K562 (cell line): ENCODE results near the gene BATF. TPM values are rescaled to one million over a fixed set of nuclear protein-coding genes. Genes with fewer than 3 reads are reported as not detected.

ENCODE experiments used
- ATAC-seq: fragments of 200-7000 bp; cut with Tn5 transposase; 3 replicates; pipeline ENCODE4 v1.9.1; 2020; ENCODE audit warnings: moderate library complexity
- BruUV-seq: library from RNA; stranded (reverse); fragments of 400-500 nt; replicated peaks from 2 replicates; lab custom pipeline; 2021; lab: Mats Ljungman, UMichigan
- CTCF ChIA-PET: fragments of 300-600 bp; formaldehyde crosslinking; extraction: SDS; loops from one replicate; lab custom pipeline; 2021; ENCODE audit warnings: low intra/inter-chr PET ratio; lab: Yijun Ruan, JAX
- POLR2A ChIA-PET: fragments of 300-600, 350-650 bp; sonication (Branson Sonifier 250); formaldehyde crosslinking; extraction: SDS; loops from one replicate; lab custom pipeline; 2021; ENCODE audit warnings: antibody characterized with exemption, inconsistent platforms; lab: Yijun Ruan, JAX
- DNase-seq, 4 experiments: peaks; one replicate each; pipeline versions ENCODE4 v3.0.0 to v3.0.0-alpha.2; 2011 to 2018; ENCODE audit warnings: low spot score in 3 of 4, mixed read lengths in 3 of 4; ENCODE audit errors: extremely low read depth in 1 of 4
- FAIRE-seq: peaks from 2 replicates; lab custom pipeline; 2011; peaks lifted over from hg19 to GRCh38; lab: Jason Lieb, UNC
- H2AFZ ChIP-seq: 2 replicates; pipeline ENCODE4 v1.6.0; 2011; ENCODE audit warnings: low read depth, low read length, control low read depth, inconsistent platforms
- H3K27ac ChIP-seq: fragments of 200-600 bp; 3 replicates; pipeline ENCODE4 v1.8.0; 2011; ENCODE audit warnings: low read depth, mild to moderate bottlenecking, control low read depth, inconsistent platforms, low read length, moderate library complexity, mixed read lengths; ENCODE audit errors: extremely low read depth
- H3K27me3 ChIP-seq, 2 experiments: fragments of 300-600 bp in 1 of 2; 2 replicates in 1 of 2; 3 replicates in 1 of 2; pipeline versions ENCODE4 v1.6.0 to v1.8.0; 2011; ENCODE audit warnings: inconsistent platforms in 2 of 2, low read length in 2 of 2, mild to moderate bottlenecking in 1 of 2, mixed read lengths in 1 of 2, moderate library complexity in 1 of 2; ENCODE audit not compliant: control insufficient read depth in 2 of 2, insufficient read depth in 2 of 2
- H3K36me3 ChIP-seq: fragments of 300-600 bp; 3 replicates; pipeline ENCODE4 v1.8.0; 2011; ENCODE audit warnings: mild to moderate bottlenecking, low read length, inconsistent platforms; ENCODE audit not compliant: control insufficient read depth, insufficient read depth
- H3K4me1 ChIP-seq, 2 experiments: fragments of 200-600 bp in 1 of 2; replicated peaks in 1 of 2; 2 replicates in 1 of 2; 3 replicates in 1 of 2; pipeline versions ENCODE4 v1.5.1 to v1.8.0; 2011; ENCODE audit warnings: inconsistent platforms in 2 of 2, low read length in 2 of 2, mild to moderate bottlenecking in 1 of 2, mixed read lengths in 1 of 2, moderate library complexity in 1 of 2; ENCODE audit not compliant: control insufficient read depth in 2 of 2, insufficient read depth in 2 of 2
- H3K4me2 ChIP-seq: 2 replicates; pipeline ENCODE4 v1.6.1; 2011; ENCODE audit warnings: low read length, control low read depth, inconsistent platforms, mixed read lengths; ENCODE audit not compliant: insufficient read depth
- H3K4me3 ChIP-seq: fragments of 200-600 bp; sonication (generic), shearing (Covaris generic); 2 replicates; pipeline ENCODE4 v1.5.1; 2016; ENCODE audit warnings: control low read depth, inconsistent platforms
- H3K79me2 ChIP-seq: fragments of 200-600 bp; 3 replicates; pipeline ENCODE4 v1.8.0; 2011; ENCODE audit warnings: low read length, inconsistent platforms; ENCODE audit not compliant: control insufficient read depth, insufficient read depth
- H3K9ac ChIP-seq, 2 experiments: 2 replicates each; pipeline versions ENCODE4 v1.6.0 to v1.6.1; 2011; ENCODE audit warnings: low read depth in 2 of 2, low read length in 2 of 2, control low read depth in 1 of 2, inconsistent platforms in 1 of 2, mild to moderate bottlenecking in 1 of 2, mixed read lengths in 1 of 2; ENCODE audit not compliant: insufficient read depth in 1 of 2
- H3K9me1 ChIP-seq: one replicate; pipeline ENCODE4 v1.6.0; 2011; ENCODE audit warnings: inconsistent platforms, mild to moderate bottlenecking, low read length, moderate library complexity; ENCODE audit not compliant: control insufficient read depth, insufficient read depth
- H3K9me3 ChIP-seq: replicated peaks from 2 replicates; pipeline ENCODE4 v1.5.1; 2011; ENCODE audit warnings: low read depth, low read length, inconsistent platforms; ENCODE audit not compliant: control insufficient read depth, insufficient read depth
- H4K20me1 ChIP-seq: replicated peaks from 2 replicates; pipeline ENCODE4 v1.6.1; 2011; ENCODE audit warnings: low read length, inconsistent platforms, mixed read lengths; ENCODE audit not compliant: control insufficient read depth, insufficient read depth
- DNMT1 ChIP-seq: fragments of 450-650 bp; IDR thresholded peaks from 2 replicates; pipeline ENCODE4 v1.6.1; 2016; ENCODE audit warnings: antibody characterized with exemption, mild to moderate bottlenecking
- RAD21 ChIP-seq, 2 experiments: fragments of 250-450 bp in 1 of 2; fragments of 450-650 bp in 1 of 2; sonication (Bioruptor Pico) in 1 of 2; formaldehyde crosslinking in 1 of 2; IDR thresholded peaks in 1 of 2; conservative IDR thresholded peaks in 1 of 2; 2 replicates each; pipeline versions ENCODE4 v1.4.0 to v1.8.0; 2020 to 2022; ENCODE audit warnings: mild to moderate bottlenecking in 2 of 2, moderate library complexity in 1 of 2
- WGBS: fragments of 100-300 bp; shearing (Covaris generic); methylation state at CpG from one replicate; pipeline ENCODE4 v1.1.6; 2016; ENCODE audit warnings: low coverage, mixed read lengths; ENCODE audit not compliant: insufficient coverage; ENCODE audit errors: missing lambda C conversion rate; 5-methylcytosine and 5-hydroxymethylcytosine counted together
- in situ Hi-C: fragments of 300-500 bp; cut with MboI; formaldehyde crosslinking; loops from 4 replicates; pipeline ENCODE4 v1.15.0; 2018; ENCODE audit warnings: inconsistent platforms, mixed read lengths
- intact Hi-C: fragments of 100-400 bp; cut with micrococcal nuclease; formaldehyde crosslinking; loops from 2 replicates; pipeline ENCODE4 v1.14.2; 2022
- polyA plus RNA-seq, 8 experiments: library from polyadenylated mRNA; depleted of rRNA in 4 of 8; stranded (reverse) in 5 of 8; unstranded in 3 of 8; fragments of >200 nt; fragmentation: Nextera tagmentation in 2 of 8; fragmentation: Illumina TruSeq in 1 of 8; extraction: Ambion mirVana in 2 of 8; extraction: Trizol in 1 of 8; gene quantifications; 2 replicates each; pipeline versions ENCODE4 v1.2.1 to v1.2.3, GENCODE V29; 2011 to 2014; ENCODE audit warnings: inconsistent platforms in 1 of 8, missing spikeins in 1 of 8
- total RNA-seq, 7 experiments: library from RNA; depleted of rRNA in 6 of 7; stranded (reverse); fragments of >200 nt in 6 of 7; fragmentation: Illumina TruSeq in 2 of 7; extraction: Trizol in 2 of 7; gene quantifications; 2 replicates each; pipeline versions ENCODE4 v1.2.1 to v1.2.3, GENCODE V29; 2011 to 2021; ENCODE audit warnings: low replicate concordance in 1 of 7
- TF ChIP-seq, protein P1 (sequence below): sonication (generic); formaldehyde crosslinking; IDR thresholded peaks from 2 replicates; pipeline ENCODE4 v1.4.0; 2020; ENCODE audit warnings: mild to moderate bottlenecking, missing genetic modification reagents

The BATF gene
- total and polyA plus RNA-seq, 9 of the 15 experiments (the other 6 are each of a cell fraction or from before 2014, with no cell fraction given) = 0.13 to 2.1 (median 0.55) TPM; not detected in 2

DNA sequence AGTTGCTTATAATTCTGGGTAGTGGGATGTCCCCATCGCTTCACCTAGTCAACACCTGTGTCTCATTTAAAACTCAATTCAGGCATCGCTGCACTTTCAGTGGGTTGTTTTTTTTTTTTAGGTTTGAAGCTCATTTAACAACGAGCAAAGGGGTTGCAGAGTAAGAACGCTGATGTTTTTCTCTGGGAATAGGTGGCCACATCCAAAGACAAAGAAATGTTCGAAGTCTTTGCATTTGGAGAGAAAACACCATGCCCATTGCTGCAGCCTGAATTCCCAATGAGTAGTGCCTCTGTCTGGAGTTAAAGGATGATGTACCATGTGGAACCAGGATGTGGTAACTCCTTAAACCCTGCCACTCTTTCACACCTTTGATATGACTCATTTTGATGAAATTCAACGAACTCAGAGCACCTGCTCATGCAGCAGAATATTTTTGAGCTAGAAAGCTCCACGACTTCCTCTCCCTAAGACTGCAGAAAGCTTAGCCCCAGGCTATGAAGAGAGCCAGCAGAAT is 35.1 kb upstream of the BATF start:
- POLR2A ChIA-PET = interaction anchor here (0.9 kb wide), 1 partner anchor 10 kb away, joined by 3 read pairs; no protein-coding TSS in a partner anchor
- in situ Hi-C loops = loop anchor here (10.0 kb wide), 1 partner anchor 342 kb away; no protein-coding TSS in a partner anchor
- no peak overlapping the region for H3K27ac ChIP-seq

DNA sequence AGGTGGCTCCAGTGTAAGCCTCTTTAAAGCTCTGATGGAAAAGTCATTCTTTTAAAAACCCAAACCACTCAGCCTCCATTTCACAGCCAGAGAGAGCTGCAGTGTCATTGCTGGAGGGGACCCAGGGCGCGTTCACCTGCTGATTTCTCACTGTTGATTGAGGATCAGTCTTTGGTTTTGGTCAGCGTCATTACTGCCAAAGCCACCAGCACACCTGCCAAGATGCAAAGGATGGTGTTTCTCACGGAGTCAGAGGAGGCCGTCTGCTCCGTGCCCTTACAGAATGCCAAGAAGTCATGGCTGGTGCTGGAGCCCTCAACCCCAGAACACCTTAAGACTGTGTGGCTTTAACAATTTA is 32.8 kb upstream of the BATF start:
- no peak overlapping the region; the same call in 2 of the 3 replicates for H3K27ac ChIP-seq
- H3K9me1 ChIP-seq = no peaks in the 10 kb centered on the region
- FAIRE-seq (no peak), ATAC-seq (peak; percentile 46), DNase-seq (no peak)
- H2AFZ ChIP-seq = peak overlapping the region; percentile 92
- H3K79me2 ChIP-seq = no peaks in the 10 kb centered on the region
- intact Hi-C loops = loop anchor here (1.0 to 5.0 kb wide), 2 partner anchors 72 to 362 kb away; partner anchors contain the start of gene NEK9
- H3K9ac ChIP-seq = peak overlapping the region; percentile 41 to 76; a peak in 3 of 4 replicates
- BruUV-seq = no TSS peak
- peak overlapping the region; percentile 71 for H3K4me2 ChIP-seq
- H3K36me3 ChIP-seq = no peaks in the 10 kb centered on the region
- no peaks in the 10 kb centered on the region for H3K9me3 ChIP-seq
- no peaks in the 10 kb centered on the region for H4K20me1 ChIP-seq
- POLR2A ChIA-PET = interaction anchor here (0.6 to 1.0 kb wide), 2 partner anchors 19 to 96 kb away, joined by 3 to 4 read pairs; no protein-coding TSS in a partner anchor
- peak overlapping the region; percentile 14; the same call in 1 of the 2 replicates for H3K4me3 ChIP-seq
- CTCF ChIA-PET = interaction anchor here (0.6 to 2.8 kb wide), 6 partner anchors 64 to 576 kb away, joined by 3 to 38 read pairs (median 3); no protein-coding TSS in a partner anchor
- WGBS = 23% methylated on average over 4 of the region's 6 CpGs
- H3K4me1 ChIP-seq = peaks cover 5 to 12% of the 10 kb centered on the region in 2 experiments; a peak in 3 of 5 replicates
- in situ Hi-C loops = loop anchor here (10.0 kb wide), 1 partner anchor 345 kb away; no protein-coding TSS in a partner anchor
- TF ChIP-seq, protein P1, sequence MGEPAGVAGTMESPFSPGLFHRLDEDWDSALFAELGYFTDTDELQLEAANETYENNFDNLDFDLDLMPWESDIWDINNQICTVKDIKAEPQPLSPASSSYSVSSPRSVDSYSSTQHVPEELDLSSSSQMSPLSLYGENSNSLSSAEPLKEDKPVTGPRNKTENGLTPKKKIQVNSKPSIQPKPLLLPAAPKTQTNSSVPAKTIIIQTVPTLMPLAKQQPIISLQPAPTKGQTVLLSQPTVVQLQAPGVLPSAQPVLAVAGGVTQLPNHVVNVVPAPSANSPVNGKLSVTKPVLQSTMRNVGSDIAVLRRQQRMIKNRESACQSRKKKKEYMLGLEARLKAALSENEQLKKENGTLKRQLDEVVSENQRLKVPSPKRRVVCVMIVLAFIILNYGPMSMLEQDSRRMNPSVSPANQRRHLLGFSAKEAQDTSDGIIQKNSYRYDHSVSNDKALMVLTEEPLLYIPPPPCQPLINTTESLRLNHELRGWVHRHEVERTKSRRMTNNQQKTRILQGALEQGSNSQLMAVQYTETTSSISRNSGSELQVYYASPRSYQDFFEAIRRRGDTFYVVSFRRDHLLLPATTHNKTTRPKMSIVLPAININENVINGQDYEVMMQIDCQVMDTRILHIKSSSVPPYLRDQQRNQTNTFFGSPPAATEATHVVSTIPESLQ (CRISPR knock-in tag) = no peak
- 0 out of 4 replicates have a peak, but pooled peaks of 1 of the 2 experiments have one; percentile 3 for TF ChIP-seq RAD21 (CRISPR knock-in tag; conservative IDR thresholded peaks at IDR 0.05 in 1 of 2, IDR thresholded peaks at IDR 0.05 in 1 of 2)
- H3K27me3 ChIP-seq = no peaks in the 10 kb centered on the region

More for the DNA sequence above, 35.1 kb upstream of the BATF start:
- no peak overlapping the region for H3K4me3 ChIP-seq
- DNase-seq (no peak), ATAC-seq (no peak)
- TF ChIP-seq DNMT1 = no peak
- TF ChIP-seq, all 486 proteins: peak for 0
- 19% methylated on average over 7 of the region's 7 CpGs for WGBS
- Histone ChIP-seq H3K27me3 (no peaks in the 10 kb centered on the region), H2AFZ (peak overlapping the region; percentile 22; the same call in 1 of the 2 replicates), H3K4me1 (peaks cover 5 to 12% of the 10 kb centered on the region in 2 experiments; a peak in 3 of 5 replicates), H3K4me2 (no peak overlapping the region), H3K9ac (no peak overlapping the region), H4K20me1 (no peaks in the 10 kb centered on the region), H3K79me2 (no peaks in the 10 kb centered on the region), H3K36me3 (no peaks in the 10 kb centered on the region), H3K9me1 (no peaks in the 10 kb centered on the region), H3K9me3 (no peaks in the 10 kb centered on the region)
- no TSS peak for BruUV-seq
- CTCF ChIA-PET = interaction anchor here (0.7 to 2.8 kb wide), 2 partner anchors 61 to 180 kb away, joined by 4 to 38 read pairs; no protein-coding TSS in a partner anchor
- no peak for FAIRE-seq
- intact Hi-C loops = loop anchor here (5.0 kb wide), 1 partner anchor 360 kb away; the partner anchor contains the start of gene NEK9
